K562 (cell line): ENCODE results near the gene DNAJB2.

Experiments used
- ATF3 ChIP-seq, 2 experiments: fragments of 450-650 bp in 1 of 2; sonication (generic) in 1 of 2; formaldehyde crosslinking in 1 of 2; IDR thresholded peaks in 1 of 2; conservative IDR thresholded peaks in 1 of 2; 2 replicates each; pipeline versions ENCODE4 v1.6.1 to v1.8.1; 2016 to 2023; ENCODE audit warnings: mild to moderate bottlenecking in 2 of 2, moderate library complexity in 2 of 2, inconsistent platforms in 1 of 2, missing genetic modification reagents in 1 of 2
- CBX1 ChIP-seq: sonication (generic); IDR thresholded peaks from 2 replicates; pipeline ENCODE4 v1.6.1; 2016; ENCODE audit warnings: antibody characterized with exemption, low read depth, mild to moderate bottlenecking
- CTCF ChIP-seq, 3 experiments: IDR thresholded peaks in 2 of 3; conservative IDR thresholded peaks in 1 of 3; 2 replicates each; pipeline ENCODE4 v1.5.1; 2011 to 2012; ENCODE audit warnings: low read length in 3 of 3, mild to moderate bottlenecking in 3 of 3, control low read depth in 2 of 3, improper control_type of control experiment in 1 of 3, inconsistent platforms in 1 of 3, low read depth in 1 of 3, mixed read lengths in 1 of 3, moderate library complexity in 1 of 3; ENCODE audit not compliant: insufficient read depth in 2 of 3
- EP300 ChIP-seq: IDR thresholded peaks from 2 replicates; pipeline ENCODE4 v1.6.1; 2012; ENCODE audit warnings: low read length, improper control_type of control experiment
- EP400 ChIP-seq: fragments of 450-650 bp; IDR thresholded peaks from 2 replicates; pipeline ENCODE4 v1.6.1; 2017; ENCODE audit warnings: antibody characterized with exemption, mild to moderate bottlenecking, moderate library complexity
- ETS1 ChIP-seq: conservative IDR thresholded peaks from 2 replicates; pipeline ENCODE4 v1.6.1; 2011; ENCODE audit warnings: low read depth, mild to moderate bottlenecking, low read length; ENCODE audit not compliant: control insufficient read depth
- EZH2 ChIP-seq: IDR thresholded peaks from 2 replicates; pipeline ENCODE4 v1.6.1; 2012; ENCODE audit warnings: low read depth, mild to moderate bottlenecking, inconsistent platforms, low read length, borderline replicate concordance
- JUN ChIP-seq, 2 experiments: sonication (generic) in 1 of 2; formaldehyde crosslinking in 1 of 2; IDR thresholded peaks; 2 replicates each; pipeline versions ENCODE4 v1.6.1 to v1.8.0; 2012 to 2022; ENCODE audit warnings: borderline replicate concordance in 2 of 2, mild to moderate bottlenecking in 2 of 2, improper control_type of control experiment in 1 of 2, low read depth in 1 of 2, low read length in 1 of 2, missing genetic modification reagents in 1 of 2
- RFX5 ChIP-seq: IDR thresholded peaks from 2 replicates; pipeline ENCODE4 v1.6.1; 2011; ENCODE audit warnings: low read depth, mild to moderate bottlenecking, improper control_type of control experiment, low read length
- STAT6 ChIP-seq: sonication (generic); formaldehyde crosslinking; IDR thresholded peaks from 2 replicates; pipeline ENCODE4 v1.8.1; 2023; ENCODE audit warnings: mild to moderate bottlenecking, missing genetic modification reagents
- ZBTB8A ChIP-seq: fragments of 450-650 bp; IDR thresholded peaks from 2 replicates; pipeline ENCODE4 v1.6.1; 2018; ENCODE audit warnings: mild to moderate bottlenecking, moderate library complexity; ENCODE audit not compliant: partially characterized antibody
- ZNF449 ChIP-seq: fragments of 250-450 bp; sonication (Bioruptor Pico); IDR thresholded peaks from 2 replicates; pipeline ENCODE4 v1.8.0; 2022; ENCODE audit warnings: moderate library complexity, mild to moderate bottlenecking, inconsistent platforms

- TF ChIP-seq EZH2 (no peak), ZBTB8A (no peak), ATF3 (IDR thresholded peaks at IDR 0.05) (0 out of 2 replicates have a peak, but pooled peaks have one; percentile 20), ATF3 (CRISPR knock-in tag; conservative IDR thresholded peaks at IDR 0.05) (no peak), ZNF449 (CRISPR knock-in tag) (no peak), ETS1 (no peak), CTCF (IDR thresholded peaks at IDR 0.05 in 2 of 3, conservative IDR thresholded peaks at IDR 0.05 in 1 of 3; ENCODE audit: insufficient read depth in 2 of 3, low read depth in 1 of 3, low read length in 3 of 3) (no peak), JUN (IDR thresholded peaks at IDR 0.05; ENCODE audit: borderline replicate concordance, low read depth, low read length) (0 out of 2 replicates have a peak, but pooled peaks have one; percentile 16), JUN (CRISPR knock-in tag; IDR thresholded peaks at IDR 0.05; ENCODE audit: borderline replicate concordance) (no peak), RFX5 (no peak), CBX1 (no peak), EP400 (no peak), STAT6 (CRISPR knock-in tag) (no peak), EP300 (no peak)
Measured at GRCh38 chr2:219274361-219274921, 4.7 kb upstream of the DNAJB2 start.
